Left cardiac atrium (tissue), 4 donors: ENCODE data around the gene CMYA5. TPM values are rescaled to one million over a fixed set of nuclear protein-coding genes. Genes with fewer than 3 reads are reported as not detected.
"Not testable (repeated sequence)": the region's sequence is repeated elsewhere in the genome, so short reads cannot be mapped to it uniquely, and the experiment has no call there.

Source experiments
- ATAC-seq, 2 donors: fragments of 200-7000 bp; cut with Tn5 transposase; one replicate each; pipeline ENCODE4 v1.9.1; 2020; ENCODE audit warnings: mild to moderate bottlenecking in 2 of 2, moderate library complexity in 2 of 2
- DNase-seq: peaks from one replicate; pipeline ENCODE4 v3.0.0-alpha.2; 2020
- intact Hi-C, 2 donors: fragments of 100-400 bp; cut with DNase I; formaldehyde crosslinking; loops; one replicate each; pipeline versions ENCODE4 v1.14.1 to v1.15.1; 2022 to 2023
- total RNA-seq, 2 donors: library from RNA; stranded (reverse); fragmentation: NEBNext Ultra II Directional; extraction: Animal tissue kit (Norgen Biotek cat#: 25700); gene quantifications; one replicate each; pipeline ENCODE4 v1.2.1, GENCODE V29; 2021
- donor health status: DM: no; HTN: yes; CAD: no.
- donor health status: DM: no; HTN: yes; CAD: no; lungs with severe emphysema.
- donor health status: DM: yes; HTN: yes; CAD: no.
- donor health status: Dilated cardiomyopathy.

CMYA5 gene
- total RNA-seq, 2 donors from 2014 or later = 466 to 773 TPM

GRCh38 chr5:79772651-79773050 lies 83.0 kb downstream of the CMYA5 start:
- intact Hi-C loops = no loop called here
- DNase-seq (no peak), ATAC-seq (no peak)

GRCh38 chr5:79773612-79774011 lies 84.0 kb downstream of the CMYA5 start:
- ATAC-seq (no peak), DNase-seq (no peak)
- intact Hi-C loops = no loop called here

GRCh38 chr5:79774171-79774854 lies 84.7 kb downstream of the CMYA5 start:
- DNase-seq (no peak), ATAC-seq (peak; percentile 60 to 61)
- intact Hi-C loops = no loop called here

- ATAC-seq (peak in 1 of 2 donors; percentile 12), DNase-seq (no peak)
- intact Hi-C loops = no loop called here
Observed at GRCh38 chr5:79774855-79775237, 85.2 kb downstream of the CMYA5 start.

- intact Hi-C loops, DNase-seq: not testable (repeated sequence)
Observed at GRCh38 chr5:79784741-79785140, 95.1 kb downstream of the CMYA5 start.

GRCh38 chr5:79785983-79786382 lies 96.3 kb downstream of the CMYA5 start:
- ATAC-seq = no peak
- no peak for DNase-seq
- intact Hi-C loops = no loop called here

More at GRCh38 chr5:79784741-79785140, 95.1 kb downstream of the CMYA5 start:
- not testable (repeated sequence) for ATAC-seq

- ATAC-seq (peak; percentile 54 to 92), DNase-seq (no peak)
- intact Hi-C loops = no loop called here
Observed at GRCh38 chr5:79787448-79787847, 97.8 kb downstream of the CMYA5 start.

GRCh38 chr5:79791843-79792242 lies 102.2 kb downstream of the CMYA5 start:
- ATAC-seq (no peak), DNase-seq (no peak)
- intact Hi-C loops = no loop called here

- no peak for ATAC-seq
- DNase-seq = no peak
- intact Hi-C loops = no loop called here
Observed at GRCh38 chr5:79792463-79792862, 102.8 kb downstream of the CMYA5 start.

- DNase-seq (no peak), ATAC-seq (no peak)
- intact Hi-C loops = no loop called here
Observed at GRCh38 chr5:79793304-79793703, 103.7 kb downstream of the CMYA5 start.

- ATAC-seq (no peak), DNase-seq (no peak)
- intact Hi-C loops = no loop called here
Observed at GRCh38 chr5:79793722-79794121, 104.1 kb downstream of the CMYA5 start.

- intact Hi-C loops = no loop called here
- no peak for ATAC-seq
- no peak for DNase-seq
Observed at GRCh38 chr5:79794347-79794746, 104.7 kb downstream of the CMYA5 start.

- intact Hi-C loops = no loop called here
- ATAC-seq (peak; percentile 74 to 83), DNase-seq (peak; percentile 37)
Observed at GRCh38 chr5:79795764-79796398, 106.2 kb downstream of the CMYA5 start.

- DNase-seq (no peak), ATAC-seq (no peak)
- intact Hi-C loops = no loop called here
Observed at GRCh38 chr5:79798893-79799590, 109.4 kb downstream of the CMYA5 start.

GRCh38 chr5:79800979-79801827 lies 111.6 kb downstream of the CMYA5 start:
- intact Hi-C loops = no loop called here
- no peak for ATAC-seq
- DNase-seq = no peak

- DNase-seq (no peak), ATAC-seq (no peak)
- intact Hi-C loops = no loop called here
Observed at GRCh38 chr5:79802406-79802805, 112.8 kb downstream of the CMYA5 start.

GRCh38 chr5:79803007-79803406 lies 113.4 kb downstream of the CMYA5 start:
- ATAC-seq (no peak), DNase-seq (no peak)
- intact Hi-C loops = no loop called here

GRCh38 chr5:79806741-79807140 lies 117.1 kb downstream of the CMYA5 start:
- ATAC-seq (peak; percentile 60 to 72), DNase-seq (no peak)
- intact Hi-C loops = no loop called here

- ATAC-seq = peak in 1 of 2 donors; percentile 8
- intact Hi-C loops = no loop called here
Observed at GRCh38 chr5:79809743-79810142, 120.1 kb downstream of the CMYA5 start.

GRCh38 chr5:79811081-79811480 lies 121.4 kb downstream of the CMYA5 start:
- intact Hi-C loops = no loop called here
- ATAC-seq (no peak), DNase-seq (no peak)

More at GRCh38 chr5:79809743-79810142, 120.1 kb downstream of the CMYA5 start:
- no peak for DNase-seq
